Osteocyte (in vitro differentiated cells): ENCODE data around the gene ZNF516. TPM values are rescaled to one million over a fixed set of nuclear protein-coding genes. Genes with fewer than 3 reads are reported as not detected.

Experiments
- DNase-seq: peaks from one replicate; pipeline ENCODE4 v3.0.0; 2021; ENCODE audit warnings: mixed read lengths; ENCODE audit not compliant: unreplicated experiment; ENCODE audit errors: extremely low spot score
- H3K27ac Mint-ChIP-seq: one replicate; pipeline ENCODE4 v1.8.0; 2021; ENCODE audit warnings: mild to moderate bottlenecking, mixed read lengths; ENCODE audit not compliant: unreplicated experiment
- H3K27me3 Mint-ChIP-seq: one replicate; pipeline ENCODE4 v1.8.0; 2021; ENCODE audit warnings: mixed read lengths; ENCODE audit not compliant: unreplicated experiment
- H3K36me3 Mint-ChIP-seq: one replicate; pipeline ENCODE4 v1.8.0; 2021; ENCODE audit warnings: mixed read lengths; ENCODE audit not compliant: unreplicated experiment
- H3K4me1 Mint-ChIP-seq: one replicate; pipeline ENCODE4 v1.8.0; 2021; ENCODE audit warnings: mixed read lengths; ENCODE audit not compliant: unreplicated experiment
- H3K4me3 Mint-ChIP-seq: one replicate; pipeline ENCODE4 v1.8.0; 2021; ENCODE audit warnings: mild to moderate bottlenecking, moderate library complexity, mixed read lengths; ENCODE audit not compliant: unreplicated experiment
- H3K9me3 Mint-ChIP-seq: one replicate; pipeline ENCODE4 v1.8.0; 2021; ENCODE audit warnings: mixed read lengths; ENCODE audit not compliant: unreplicated experiment
- total RNA-seq: library from RNA; stranded (reverse); gene quantifications from 2 replicates; pipeline ENCODE4 v1.2.1, GENCODE V29; 2021
- TF ChIP-seq, protein P1 (sequence below): fragments of 200-600 bp; sonication (generic); IDR thresholded peaks from 2 replicates; pipeline ENCODE4 v1.5.0; 2021; ENCODE audit warnings: antibody characterized with exemption, mild to moderate bottlenecking, moderate library complexity

The ZNF516 gene
- total RNA-seq, 1 donor from 2014 or later = 36.3 TPM

DNA sequence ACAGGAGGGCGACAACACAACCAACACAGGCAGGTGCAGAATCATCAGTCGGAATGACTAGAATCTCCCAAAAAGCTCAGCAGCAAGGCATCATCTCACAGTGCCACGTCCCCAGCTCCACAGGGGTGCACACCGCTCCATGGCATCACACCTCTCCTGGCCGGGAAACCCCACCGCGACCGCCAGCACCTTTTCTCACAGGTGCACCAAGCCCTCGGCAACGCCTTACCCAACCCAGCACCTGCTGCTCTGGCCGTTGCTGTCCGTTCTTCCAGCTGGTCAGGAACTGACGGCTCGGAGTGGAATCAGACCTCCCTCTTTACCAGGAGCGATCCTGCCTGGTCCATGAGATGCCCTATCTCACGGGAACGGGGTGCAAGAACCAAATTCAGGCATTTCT is 61.3 kb downstream of the ZNF516 start:
- Mint-ChIP-seq H3K4me1 (peaks cover 2% of the 10 kb centered on the region), H3K36me3 (peaks cover 30% of the 10 kb centered on the region), H3K4me3 (no peak overlapping the region), H3K27me3 (no peaks in the 10 kb centered on the region), H3K9me3 (no peaks in the 10 kb centered on the region), H3K27ac (no peak overlapping the region)
- TF ChIP-seq, protein P1, sequence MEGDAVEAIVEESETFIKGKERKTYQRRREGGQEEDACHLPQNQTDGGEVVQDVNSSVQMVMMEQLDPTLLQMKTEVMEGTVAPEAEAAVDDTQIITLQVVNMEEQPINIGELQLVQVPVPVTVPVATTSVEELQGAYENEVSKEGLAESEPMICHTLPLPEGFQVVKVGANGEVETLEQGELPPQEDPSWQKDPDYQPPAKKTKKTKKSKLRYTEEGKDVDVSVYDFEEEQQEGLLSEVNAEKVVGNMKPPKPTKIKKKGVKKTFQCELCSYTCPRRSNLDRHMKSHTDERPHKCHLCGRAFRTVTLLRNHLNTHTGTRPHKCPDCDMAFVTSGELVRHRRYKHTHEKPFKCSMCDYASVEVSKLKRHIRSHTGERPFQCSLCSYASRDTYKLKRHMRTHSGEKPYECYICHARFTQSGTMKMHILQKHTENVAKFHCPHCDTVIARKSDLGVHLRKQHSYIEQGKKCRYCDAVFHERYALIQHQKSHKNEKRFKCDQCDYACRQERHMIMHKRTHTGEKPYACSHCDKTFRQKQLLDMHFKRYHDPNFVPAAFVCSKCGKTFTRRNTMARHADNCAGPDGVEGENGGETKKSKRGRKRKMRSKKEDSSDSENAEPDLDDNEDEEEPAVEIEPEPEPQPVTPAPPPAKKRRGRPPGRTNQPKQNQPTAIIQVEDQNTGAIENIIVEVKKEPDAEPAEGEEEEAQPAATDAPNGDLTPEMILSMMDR = no peak
- DNase-seq = no peak

DNA sequence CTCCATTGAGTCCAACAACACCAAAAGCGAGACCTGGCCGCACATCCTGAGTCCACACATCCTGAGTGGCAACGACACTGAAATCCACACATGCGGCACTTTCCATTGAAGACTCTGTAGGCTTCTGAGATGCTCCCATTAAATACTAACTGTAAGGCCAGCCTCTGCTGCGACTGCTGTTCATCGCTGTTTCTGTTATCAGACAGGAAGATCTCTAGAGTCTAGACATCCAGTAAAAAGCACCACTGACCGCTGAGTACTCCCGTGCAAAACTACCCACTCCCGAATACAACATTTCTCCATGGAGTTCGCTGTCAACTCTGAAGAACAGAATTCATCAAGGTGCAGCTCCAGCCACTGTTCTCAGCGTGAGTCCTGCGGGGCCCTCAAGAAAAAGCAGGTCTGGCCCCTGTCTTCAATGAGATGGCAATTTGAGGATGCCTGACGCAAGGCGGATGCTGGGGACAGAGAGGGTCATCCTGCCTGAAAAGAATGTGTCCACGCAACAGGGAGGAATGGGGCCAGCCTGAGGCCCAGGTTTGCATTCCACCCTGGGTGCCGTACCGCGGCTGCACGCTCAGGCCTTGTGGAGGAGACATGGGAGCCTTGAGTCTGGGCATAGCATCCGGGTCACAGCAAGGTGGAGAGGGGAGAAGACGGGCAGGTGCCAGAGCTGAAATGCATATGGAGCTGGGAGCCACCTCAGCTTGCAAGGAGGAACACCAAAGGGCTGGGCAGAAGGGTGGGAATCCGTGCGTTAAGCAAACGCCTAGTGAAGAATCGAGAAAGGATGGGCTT is 61.9 kb downstream of the ZNF516 start:
- H3K4me1 Mint-ChIP-seq = peaks cover 2% of the 10 kb centered on the region
- H3K4me3 Mint-ChIP-seq = no peak overlapping the region
- H3K9me3 Mint-ChIP-seq = no peaks in the 10 kb centered on the region
- no peaks in the 10 kb centered on the region for H3K27me3 Mint-ChIP-seq
- peaks cover 25% of the 10 kb centered on the region for H3K36me3 Mint-ChIP-seq
- TF ChIP-seq, protein P1 = no peak
- no peak overlapping the region for H3K27ac Mint-ChIP-seq
- no peak for DNase-seq

DNA sequence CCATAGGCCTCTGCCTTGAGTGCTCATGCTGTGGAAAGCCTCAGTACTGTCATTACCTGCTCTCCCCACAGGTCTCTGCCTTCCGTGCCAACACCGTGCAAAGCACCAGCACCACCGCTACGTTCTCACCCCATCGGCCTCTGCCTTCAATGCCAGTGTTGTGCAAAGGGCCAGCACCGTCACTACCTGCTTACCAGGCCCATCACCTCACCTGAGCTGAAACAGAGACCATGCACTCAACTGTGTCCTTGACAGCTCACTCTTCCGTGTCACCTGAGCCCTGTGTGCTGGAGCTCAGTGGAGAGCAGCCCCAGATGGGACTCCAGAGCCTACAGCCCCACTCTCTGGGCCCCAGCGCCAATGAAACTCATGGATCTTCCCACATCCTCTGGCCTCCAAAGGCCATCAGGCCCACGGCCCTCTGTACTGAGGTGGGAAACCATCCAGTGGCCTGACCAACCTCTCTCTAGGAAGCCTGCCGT is 62.7 kb downstream of the ZNF516 start:
- Mint-ChIP-seq H3K27me3 (no peaks in the 10 kb centered on the region), H3K27ac (no peak overlapping the region), H3K4me3 (no peak overlapping the region), H3K36me3 (peaks cover 17% of the 10 kb centered on the region), H3K9me3 (no peaks in the 10 kb centered on the region), H3K4me1 (peaks cover 2% of the 10 kb centered on the region)
- TF ChIP-seq, protein P1 = no peak
- no peak for DNase-seq

DNA sequence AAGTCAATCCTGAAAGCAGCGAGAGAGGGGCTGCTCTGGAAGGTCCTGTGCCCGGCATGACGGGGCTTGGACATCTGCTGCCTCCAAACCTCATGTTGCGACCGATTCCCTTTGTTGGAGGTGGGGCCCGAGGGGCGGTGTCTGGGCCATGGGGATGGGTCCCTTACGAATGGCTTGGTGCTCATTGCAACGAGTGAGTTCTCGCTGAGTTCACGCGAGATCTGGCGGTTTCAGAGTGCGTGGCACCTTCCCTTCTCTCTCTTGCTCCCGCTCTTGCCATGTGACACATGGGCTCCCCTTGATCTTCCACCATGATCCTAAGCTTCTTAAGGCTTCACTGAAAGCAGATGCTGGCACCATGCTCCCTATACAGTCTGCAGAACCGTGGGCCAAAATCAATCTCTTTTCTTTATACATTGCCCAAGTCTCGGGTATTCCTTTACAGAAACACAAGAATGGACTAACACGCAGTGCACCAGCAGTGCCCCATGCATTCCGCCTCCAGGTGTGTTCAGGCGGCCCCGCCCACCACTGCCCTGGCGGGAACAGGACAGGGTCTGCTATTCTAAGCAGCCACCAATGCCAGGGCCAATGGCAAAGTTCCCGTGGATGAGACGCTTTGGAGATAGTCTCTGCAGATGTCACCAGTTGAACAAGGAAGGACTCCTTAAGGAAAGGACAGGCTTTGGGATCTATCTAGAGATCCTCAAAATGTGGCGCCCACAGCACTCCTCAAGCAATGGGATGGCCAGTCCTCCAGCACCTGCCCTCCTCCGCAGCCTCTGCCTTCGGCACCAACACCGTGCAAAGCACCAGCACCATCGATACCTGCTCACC is 63.4 kb downstream of the ZNF516 start:
- peaks cover 16% of the 10 kb centered on the region for H3K36me3 Mint-ChIP-seq
- H3K9me3 Mint-ChIP-seq = no peaks in the 10 kb centered on the region
- no peak overlapping the region for H3K27ac Mint-ChIP-seq
- no peak overlapping the region for H3K4me3 Mint-ChIP-seq
- peaks cover 2% of the 10 kb centered on the region for H3K4me1 Mint-ChIP-seq
- TF ChIP-seq, protein P1 = no peak
- no peak for DNase-seq
- no peaks in the 10 kb centered on the region for H3K27me3 Mint-ChIP-seq

DNA sequence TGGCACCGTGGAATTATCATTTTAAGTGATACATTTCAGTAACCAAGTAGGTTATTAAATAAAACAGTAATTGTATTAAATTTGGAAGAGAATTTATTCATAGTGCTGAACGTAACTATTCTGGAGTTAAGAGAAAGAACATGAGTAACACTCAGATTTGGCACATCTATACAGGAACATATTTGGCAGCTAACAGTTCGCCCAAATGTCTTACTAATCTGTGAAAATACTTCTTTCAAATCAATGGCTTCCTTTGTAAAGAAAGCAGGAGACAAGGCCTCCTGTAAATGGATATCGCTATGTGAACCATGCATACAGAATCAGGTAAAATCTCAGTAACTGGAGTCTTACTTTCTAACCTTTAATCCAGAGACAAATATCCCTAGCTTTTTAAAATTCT is 64.4 kb downstream of the ZNF516 start:
- no peak for DNase-seq
- Mint-ChIP-seq H3K4me3 (no peak overlapping the region), H3K36me3 (peaks cover 13% of the 10 kb centered on the region), H3K9me3 (no peaks in the 10 kb centered on the region), H3K27ac (no peak overlapping the region), H3K27me3 (no peaks in the 10 kb centered on the region), H3K4me1 (peaks cover 2% of the 10 kb centered on the region)
- TF ChIP-seq, protein P1 = no peak
